LNCaP clone FGC (cell line): ENCODE data around the gene ATP2A3.

Experiments
- DNase-seq: peaks from one replicate; pipeline ENCODE4 v3.0.0-alpha.2; 2011; ENCODE audit warnings: low read depth
- H3K4me3 ChIP-seq: 2 replicates; pipeline ENCODE4 v1.5.1; 2011; ENCODE audit warnings: mild to moderate bottlenecking, low read depth, low read length, control low read depth
- CTCF ChIP-seq: IDR thresholded peaks from 2 replicates; pipeline ENCODE4 v1.5.1; 2012; ENCODE audit warnings: mild to moderate bottlenecking; ENCODE audit not compliant: control insufficient read depth, insufficient read depth; ENCODE audit errors: extremely low read depth

Gene ATP2A3

GRCh38 chr17:3926860-3927627 lies 37.2 kb downstream of the ATP2A3 start:
- no peak overlapping the region for H3K4me3 ChIP-seq
- TF ChIP-seq CTCF: no peak
- no peak for DNase-seq

GRCh38 chr17:3925684-3926485 lies 38.4 kb downstream of the ATP2A3 start:
- no peak for TF ChIP-seq CTCF
- DNase-seq: no peak
- no peak overlapping the region for H3K4me3 ChIP-seq

- no peak for DNase-seq
- no peak overlapping the region for H3K4me3 ChIP-seq
- no peak for TF ChIP-seq CTCF
These were observed 39.5 kb downstream of the ATP2A3 start for GRCh38 chr17:3924512-3925350.

GRCh38 chr17:3923466-3924190 lies 40.6 kb downstream of the ATP2A3 start:
- no peak for DNase-seq
- TF ChIP-seq CTCF: no peak

GRCh38 chr17:3922765-3923164 lies 41.5 kb downstream of the ATP2A3 start:
- TF ChIP-seq CTCF: no peak
- no peak for DNase-seq
- no peak overlapping the region for H3K4me3 ChIP-seq

More at GRCh38 chr17:3923466-3924190, 40.6 kb downstream of the ATP2A3 start:
- H3K4me3 ChIP-seq: no peak overlapping the region

GRCh38 chr17:3921502-3922319 lies 42.5 kb downstream of the ATP2A3 start:
- no peak for TF ChIP-seq CTCF

More at GRCh38 chr17:3921502-3922319, 42.5 kb downstream of the ATP2A3 start:
- no peak for DNase-seq
- no peak overlapping the region for H3K4me3 ChIP-seq
